ENCODE results near the gene SLC30A3. TPM values are rescaled to one million over a fixed set of nuclear protein-coding genes. Genes with fewer than 3 reads are reported as not detected.

The SLC30A3 gene
- total and polyA plus RNA-seq, 10 of the 15 experiments (the other 5 are each of a cell fraction or from before 2014, with no cell fraction given): 0.23 TPM; not detected in 9

DNA sequence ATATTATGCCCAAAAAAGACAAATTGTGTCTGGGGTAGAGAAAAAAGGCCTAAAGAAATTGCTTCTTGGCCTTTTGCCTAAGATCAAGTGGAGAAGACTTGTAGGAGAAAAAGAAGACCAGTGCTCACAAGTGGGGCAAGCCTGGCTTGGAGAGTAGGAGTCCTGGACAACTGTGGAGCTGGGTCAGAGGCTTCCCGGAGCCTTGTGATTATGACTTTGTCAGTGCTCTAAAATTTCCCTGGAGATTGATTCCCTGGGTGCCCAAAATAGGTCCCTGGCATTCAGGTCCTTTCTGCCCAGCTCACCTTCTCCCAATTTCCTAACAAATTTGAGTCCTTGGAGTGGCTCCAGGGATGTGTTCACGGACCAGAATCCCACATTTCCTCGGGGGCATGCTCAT, 18.6 kb upstream of the SLC30A3 start:
- POLR2A ChIA-PET: interaction anchor here (0.7 kb wide), 1 partner anchor 209 kb away, joined by 3 read pairs; no protein-coding TSS in a partner anchor
- ATAC-seq: no peak
- no TSS peak for BruUV-seq (replicated peaks)
- CTCF ChIA-PET: interaction anchor here (0.9 to 9.6 kb wide), 11 partner anchors 9 to 319 kb away, joined by 3 to 132 read pairs (median 14); partner anchors contain the start of gene KHK
- Histone ChIP-seq H3K4me1 (ENCODE audit: control insufficient read depth, insufficient read depth, low read length) (no peaks in the 10 kb centered on the region), H3K27ac (ENCODE audit: control insufficient read depth, insufficient read depth) (no peak overlapping the region), H4K20me1 (ENCODE audit: control insufficient read depth, insufficient read depth) (no peaks in the 10 kb centered on the region), H3K4me3 (no peak overlapping the region), H3K9ac (ENCODE audit: control insufficient read depth, insufficient read depth, low read length) (no peak overlapping the region), H2AFZ (ENCODE audit: control insufficient read depth, low read depth, low read length) (no peak overlapping the region), H3K27me3 (replicated peaks in 1 of 2; ENCODE audit: control insufficient read depth in 2 of 2, insufficient read depth in 2 of 2, low read length in 1 of 2) (peaks cover 0 to 6% of the 10 kb centered on the region in 2 experiments; a peak in 2 of 4 replicates), H3K9me3 (replicated peaks; ENCODE audit: control insufficient read depth, insufficient read depth, low read length) (no peaks in the 10 kb centered on the region), H3K36me3 (ENCODE audit: control insufficient read depth in 2 of 2, insufficient read depth in 2 of 2, low read length in 1 of 2) (no peaks in the 10 kb centered on the region), H3K4me2 (ENCODE audit: control insufficient read depth, insufficient read depth) (no peak overlapping the region), H3K79me2 (ENCODE audit: control insufficient read depth, insufficient read depth, low read length) (no peaks in the 10 kb centered on the region)
- RAD21 ChIA-PET (ENCODE audit: unreplicated experiment): interaction anchor here (0.9 to 4.1 kb wide), 3 partner anchors 16 to 320 kb away, joined by 3 to 25 read pairs (median 16); no protein-coding TSS in a partner anchor
- DNase-seq (ENCODE audit: low read depth, low spot score): no peak
- in situ Hi-C loops (cut with MboI) (loop anchor here (5.0 kb wide), 2 partner anchors 184 to 319 kb away; no protein-coding TSS in a partner anchor), intact Hi-C loops (cut with micrococcal nuclease; ENCODE audit: unreplicated experiment) (loop anchor here (2.0 to 10.0 kb wide), 2 partner anchors 107 to 321 kb away; no protein-coding TSS in a partner anchor)
- WGBS (ENCODE audit: insufficient coverage, insufficient replicate concordance, low lambda C conversion rate, missing lambda C conversion rate): 0% methylated on average over 3 of the region's 3 CpGs
- SMC1A ChIA-PET (ENCODE audit: uncharacterized antibody, unreplicated experiment): interaction anchor here (0.8 to 3.9 kb wide), 7 partner anchors 11 to 324 kb away, joined by 3 to 21 read pairs (median 10); no protein-coding TSS in a partner anchor
- TF ChIP-seq CBX5 (IDR thresholded peaks at IDR 0.05; ENCODE audit: low read depth) (no peak), HDAC2 (IDR thresholded peaks at IDR 0.05) (no peak), ASH2L (IDR thresholded peaks at IDR 0.05; ENCODE audit: borderline replicate concordance, low read depth) (no peak), ZNF384 (IDR thresholded peaks at IDR 0.05; ENCODE audit: borderline replicate concordance, low read depth, low read length) (no peak), HDGF (IDR thresholded peaks at IDR 0.05) (no peak), CEBPB (IDR thresholded peaks at IDR 0.05; ENCODE audit: borderline replicate concordance in 1 of 2, low read depth in 2 of 2, low read length in 2 of 2) (no peak), STAT3 (IDR thresholded peaks at IDR 0.05; ENCODE audit: low read depth, low read length) (no peak), CBFB (IDR thresholded peaks at IDR 0.05; ENCODE audit: low read depth) (no peak), JUNB (IDR thresholded peaks at IDR 0.05) (no peak), STAT1 (conservative IDR thresholded peaks at IDR 0.05) (no peak), NFIC (IDR thresholded peaks at IDR 0.05; ENCODE audit: low read depth, low read length) (no peak), TCF12 (IDR thresholded peaks at IDR 0.05; ENCODE audit: low read depth, low read length) (no peak), TAF1 (IDR thresholded peaks at IDR 0.05; ENCODE audit: borderline replicate concordance, low read depth, low read length) (no peak)
- FAIRE-seq: no peak

Data from GM12878 (cell line).